GM12865 (cell line): ENCODE measurements around the gene NR1D1.

Experiments used
- DNase-seq: peaks from one replicate; pipeline ENCODE4 v3.0.0; 2010; ENCODE audit warnings: low read depth
- H3K4me3 ChIP-seq: 2 replicates; pipeline ENCODE4 v1.5.1; 2011; ENCODE audit warnings: mild to moderate bottlenecking, low read depth, low read length, control low read depth
- TF ChIP-seq, protein P1 (sequence below): IDR thresholded peaks from 2 replicates; pipeline ENCODE4 v1.5.1; 2011; ENCODE audit warnings: low read length, control low read depth, low read depth, inconsistent platforms; ENCODE audit not compliant: insufficient read depth; ENCODE audit errors: missing control alignments

The NR1D1 gene

DNA sequence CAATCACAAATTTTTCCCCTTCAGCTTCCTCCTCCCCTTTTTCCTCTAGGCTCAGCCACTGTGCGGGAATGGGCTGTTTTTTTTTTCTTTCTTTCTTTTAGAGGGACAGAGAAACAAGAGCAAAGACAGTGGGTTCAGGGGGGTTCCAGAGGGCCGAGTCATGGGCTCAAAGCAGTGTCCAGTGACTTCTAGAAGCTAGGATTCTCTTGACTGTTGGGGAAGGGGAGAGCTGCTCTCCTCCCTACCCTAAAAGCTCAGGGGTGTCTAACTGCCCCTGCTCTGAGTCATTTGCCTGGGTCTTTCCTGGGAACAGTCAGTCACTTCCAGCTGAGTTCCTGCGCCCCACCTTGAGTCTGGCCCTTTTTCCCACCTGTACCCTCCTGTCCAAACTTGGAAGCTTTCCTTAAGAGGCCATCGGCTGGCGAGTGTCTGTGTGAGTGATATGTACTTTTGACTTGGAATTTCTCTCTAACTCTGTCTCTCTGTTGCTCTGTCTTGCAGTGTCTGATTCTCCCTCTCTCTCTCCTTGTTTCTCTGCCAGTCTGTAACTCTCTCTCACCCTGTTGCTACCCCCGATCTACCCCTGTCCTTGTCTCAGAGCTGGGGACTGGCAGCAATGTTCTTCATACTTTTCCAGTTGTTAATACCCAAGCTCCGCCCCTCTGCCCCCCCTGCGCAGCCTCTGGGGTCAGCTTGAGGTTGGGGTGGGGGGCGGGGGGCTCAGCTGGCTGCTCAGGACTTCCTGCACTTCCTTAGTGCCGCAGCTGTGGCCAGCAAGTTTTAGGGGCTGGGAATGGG lies 35.2 kb downstream of the NR1D1 start:
- TF ChIP-seq, protein P1, sequence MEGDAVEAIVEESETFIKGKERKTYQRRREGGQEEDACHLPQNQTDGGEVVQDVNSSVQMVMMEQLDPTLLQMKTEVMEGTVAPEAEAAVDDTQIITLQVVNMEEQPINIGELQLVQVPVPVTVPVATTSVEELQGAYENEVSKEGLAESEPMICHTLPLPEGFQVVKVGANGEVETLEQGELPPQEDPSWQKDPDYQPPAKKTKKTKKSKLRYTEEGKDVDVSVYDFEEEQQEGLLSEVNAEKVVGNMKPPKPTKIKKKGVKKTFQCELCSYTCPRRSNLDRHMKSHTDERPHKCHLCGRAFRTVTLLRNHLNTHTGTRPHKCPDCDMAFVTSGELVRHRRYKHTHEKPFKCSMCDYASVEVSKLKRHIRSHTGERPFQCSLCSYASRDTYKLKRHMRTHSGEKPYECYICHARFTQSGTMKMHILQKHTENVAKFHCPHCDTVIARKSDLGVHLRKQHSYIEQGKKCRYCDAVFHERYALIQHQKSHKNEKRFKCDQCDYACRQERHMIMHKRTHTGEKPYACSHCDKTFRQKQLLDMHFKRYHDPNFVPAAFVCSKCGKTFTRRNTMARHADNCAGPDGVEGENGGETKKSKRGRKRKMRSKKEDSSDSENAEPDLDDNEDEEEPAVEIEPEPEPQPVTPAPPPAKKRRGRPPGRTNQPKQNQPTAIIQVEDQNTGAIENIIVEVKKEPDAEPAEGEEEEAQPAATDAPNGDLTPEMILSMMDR = no peak
- no peak for DNase-seq
- no peak overlapping the region for H3K4me3 ChIP-seq

DNA sequence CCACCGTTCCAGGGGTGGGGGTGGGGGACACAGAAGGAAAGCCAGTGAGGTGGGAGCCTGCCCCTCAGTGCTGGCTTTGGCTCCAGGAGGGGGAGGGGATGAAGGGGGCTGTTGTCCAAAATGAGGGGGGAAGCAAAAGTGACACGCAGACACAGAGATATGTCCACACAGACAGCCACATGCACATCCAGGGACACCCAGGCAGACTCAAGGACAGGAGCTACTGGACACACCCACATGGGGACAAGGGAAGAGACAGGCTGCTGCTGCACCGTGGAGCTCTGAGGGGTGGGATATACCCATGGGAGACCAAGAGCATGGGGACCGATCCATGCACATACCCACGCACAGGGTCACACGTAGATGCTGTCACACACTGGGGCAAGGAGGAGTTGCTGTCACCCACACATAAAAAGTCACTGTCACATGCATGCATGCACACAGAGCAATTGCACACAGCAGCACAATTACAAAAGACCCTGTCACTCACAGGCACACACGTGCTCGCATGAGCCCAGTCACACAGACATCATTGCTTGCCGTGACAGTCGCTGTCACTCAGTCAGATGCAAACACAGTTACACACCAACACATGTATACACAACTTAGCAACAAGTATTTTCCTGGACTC lies 36.4 kb downstream of the NR1D1 start:
- TF ChIP-seq, protein P1 = no peak
- no peak overlapping the region for H3K4me3 ChIP-seq
- no peak for DNase-seq

DNA sequence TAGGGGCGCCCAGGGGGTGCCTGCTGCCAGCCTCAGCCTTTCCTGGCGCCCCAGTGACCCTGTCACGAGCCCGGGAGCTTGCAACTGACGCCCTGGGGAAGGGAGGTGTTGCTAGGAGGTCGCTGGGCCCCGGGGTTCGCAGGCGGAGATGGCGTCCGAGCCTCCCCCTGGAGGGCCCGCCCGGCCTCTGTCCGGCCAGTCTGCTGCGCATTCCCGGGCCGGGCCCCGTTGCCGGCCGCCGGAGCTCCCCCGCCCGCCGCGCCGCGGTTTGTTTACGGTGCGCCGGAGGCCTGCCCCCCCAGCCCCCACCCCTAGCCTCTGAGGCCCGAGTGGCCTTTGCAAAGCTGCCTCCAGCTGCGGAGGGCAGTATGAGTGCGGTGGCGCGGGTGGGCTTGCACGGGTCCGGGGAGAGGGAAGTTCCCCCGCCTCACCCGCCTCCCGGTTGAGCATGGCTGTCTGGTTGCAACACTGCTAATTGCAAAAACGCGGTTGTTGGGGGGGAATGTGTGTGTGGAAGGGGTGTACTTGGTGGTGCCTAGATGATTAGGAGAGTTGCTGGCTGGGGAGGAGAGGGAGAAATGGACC lies 37.1 kb downstream of the NR1D1 start:
- peak overlapping the region; percentile 59 for H3K4me3 ChIP-seq
- TF ChIP-seq, protein P1 = no peak
- DNase-seq = peak; percentile 41

DNA sequence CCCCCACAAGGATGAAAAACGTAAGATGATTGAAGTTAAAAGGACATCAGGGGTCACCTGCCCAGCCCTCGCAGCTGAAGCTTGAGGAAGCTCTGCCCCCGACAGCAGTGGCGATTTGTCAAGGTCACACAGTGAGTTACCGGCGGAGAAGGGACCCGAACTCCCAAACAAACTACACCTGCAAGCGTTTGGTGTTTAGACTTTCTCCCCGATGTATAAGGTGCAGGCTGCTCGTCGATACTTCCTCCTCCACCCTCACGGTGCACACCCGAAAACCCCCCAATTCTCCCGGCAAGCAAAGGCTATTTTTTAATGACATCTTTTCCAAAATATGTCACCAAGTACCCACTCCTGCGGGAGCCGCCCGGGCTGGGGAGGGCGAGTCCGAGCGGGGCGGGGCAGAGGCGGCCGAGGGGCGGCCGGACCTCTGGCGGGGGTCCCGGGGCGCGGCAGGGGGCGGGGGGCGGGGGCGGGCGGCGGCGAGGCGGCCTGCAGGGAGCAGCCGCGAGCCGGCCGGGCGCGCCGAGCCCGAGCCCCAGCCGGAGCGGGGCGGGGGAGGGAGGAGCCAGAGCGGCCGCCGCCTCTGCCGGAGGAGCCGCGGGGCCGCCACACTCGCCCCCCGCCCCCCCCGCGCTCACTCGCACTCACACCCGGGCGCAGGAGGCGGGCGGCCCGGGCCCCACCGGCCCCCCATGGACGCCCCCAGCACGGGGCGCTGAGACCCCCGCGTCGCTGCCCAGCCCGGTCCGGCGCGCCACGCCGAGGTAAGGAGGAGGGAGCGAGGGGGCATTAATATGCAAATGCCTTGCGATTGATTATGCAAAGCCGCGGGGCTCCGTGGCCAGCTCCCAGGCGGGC lies 37.8 kb downstream of the NR1D1 start, which contains the start of gene THRA:
TSS of gene THRA (plus strand) at position 637 of the 858 bp plus-strand sequence. CDS start 11,524 bp downstream, outside the sequence.
- TF ChIP-seq, protein P1 = peak; percentile 15
- peak within 1 kb of the TSS; percentile 59 for H3K4me3 ChIP-seq
- DNase-seq = peak; percentile 56

DNA sequence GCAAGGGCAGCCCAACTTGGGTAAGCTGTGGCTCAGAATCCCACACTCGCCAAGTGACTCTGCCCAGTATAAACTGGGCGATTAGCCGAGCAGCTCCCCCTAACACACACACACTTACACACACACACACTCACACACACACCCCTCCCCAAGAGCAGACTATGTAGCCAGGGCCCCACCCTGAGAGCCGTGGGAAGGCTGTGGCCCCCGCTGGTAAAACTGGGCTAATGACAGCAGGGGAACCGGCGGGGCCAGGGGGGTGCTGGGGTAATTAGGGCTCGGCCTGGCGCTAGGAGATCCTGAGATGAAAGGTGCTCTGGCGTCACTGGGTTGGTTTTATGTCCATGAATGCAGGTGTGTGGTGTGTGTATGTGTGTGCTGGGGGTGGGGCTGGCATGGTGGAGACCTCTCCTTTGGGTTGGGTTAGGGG lies 38.8 kb downstream of the NR1D1 start:
- no peak overlapping the region for H3K4me3 ChIP-seq
- TF ChIP-seq, protein P1 = no peak
- no peak for DNase-seq

DNA sequence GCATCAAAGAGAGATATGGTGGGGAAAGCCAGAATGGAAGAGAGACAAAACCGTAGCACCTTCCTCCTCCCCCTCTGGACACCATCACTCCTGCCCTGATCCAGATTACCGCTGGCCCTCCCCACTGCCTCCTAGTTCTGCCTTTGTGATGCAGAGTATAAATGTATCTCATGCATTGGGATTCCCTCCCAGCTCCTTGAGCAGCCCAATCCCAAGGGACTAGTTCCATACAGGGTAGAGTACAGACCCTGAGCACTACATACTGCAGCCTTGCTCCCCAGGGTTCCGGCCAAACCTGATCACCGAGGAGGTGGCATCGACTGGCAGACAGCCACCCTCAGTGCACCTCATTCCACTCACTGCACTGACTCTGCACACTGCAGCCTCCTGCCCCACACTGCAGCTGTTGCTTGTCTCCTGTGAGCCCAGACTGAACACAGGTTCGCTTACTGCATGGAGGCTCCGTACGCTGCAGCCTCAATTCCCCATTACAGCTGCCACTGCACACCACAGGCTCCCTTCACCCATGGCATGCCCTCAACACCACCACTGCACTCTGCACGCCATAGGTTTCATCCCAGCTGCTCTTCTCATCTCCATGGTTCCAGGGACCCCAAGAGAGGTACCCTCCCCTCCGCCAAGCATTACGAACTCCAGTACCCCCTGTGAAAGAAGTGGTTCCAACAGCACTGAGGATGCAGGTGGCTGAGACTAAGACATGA lies 39.3 kb downstream of the NR1D1 start:
- TF ChIP-seq, protein P1 = no peak
- DNase-seq = no peak
- H3K4me3 ChIP-seq = no peak overlapping the region
